DMS53 (cell line): ENCODE measurements around the gene JUND.

Source experiments
- DNase-seq: peaks from one replicate; lab custom pipeline; 2025; lab: John Stamatoyannopoulos, UW

The JUND gene

GRCh38 chr19:18239303-18239702, 42.1 kb downstream of the JUND start:
- DNase-seq: no peak

- DNase-seq: no peak
These were observed 47.2 kb downstream of the JUND start for GRCh38 chr19:18234194-18234593.

GRCh38 chr19:18233224-18233825, 48.1 kb downstream of the JUND start:
- peak; percentile 84 for DNase-seq

GRCh38 chr19:18232540-18233223, 48.7 kb downstream of the JUND start:
- peak; percentile 87 for DNase-seq

GRCh38 chr19:18231775-18232174, 49.6 kb downstream of the JUND start:
- no peak for DNase-seq

- DNase-seq: no peak
These were observed 50.3 kb downstream of the JUND start for GRCh38 chr19:18230941-18231734.

- no peak for DNase-seq
These were observed 51.5 kb downstream of the JUND start for GRCh38 chr19:18229915-18230314.
